ENCODE results near the gene NAV3.

GRCh38 chr12:77842430-77842829 is 11.7 kb downstream of the NAV3 start:
- TF ChIP-seq CTCF (IDR thresholded peaks at IDR 0.05; ENCODE audit: low read depth, low read length) (no peak), EZH2phosphoT487 (IDR thresholded peaks at IDR 0.05; ENCODE audit: low read depth) (no peak)

All from OCI-LY3 (cell line).